KBM-7 (cell line): ENCODE measurements around the gene TCF7L1.
A peak's percentile ranks its signal among the peaks of the same experiment; 100 is the strongest.

Source experiments
- DNase-seq: peaks from one replicate; pipeline ENCODE4 v3.0.0-alpha.2; 2015
- in situ Hi-C: fragments of 300-500 bp; cut with MboI; formaldehyde crosslinking; loops from 2 replicates; pipeline ENCODE4 v1.14.3; 2020; ENCODE audit warnings: low sequenced_read_pairs, low pct_unique_long_range_greater_than_20kb, mixed read lengths

The TCF7L1 gene

DNA sequence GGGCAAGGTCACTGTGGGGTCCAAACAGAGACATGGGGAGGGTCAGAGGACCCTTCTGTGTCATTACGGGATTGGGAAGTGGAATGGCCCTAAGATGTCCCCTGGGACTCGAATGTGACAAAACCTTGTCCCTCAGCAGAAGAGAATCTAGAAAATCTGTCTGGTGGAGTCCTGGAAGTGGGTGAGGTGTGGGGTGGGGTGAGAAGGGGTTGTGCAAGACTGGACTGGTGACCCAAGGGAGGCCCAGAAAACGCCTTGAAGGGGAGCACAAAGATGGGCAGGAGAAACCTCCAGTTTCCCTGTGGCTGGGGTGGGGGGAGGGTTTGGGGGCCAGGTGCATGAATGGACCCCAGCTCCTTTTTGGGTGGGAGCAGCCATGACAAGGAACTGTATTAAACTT, 79.6 kb downstream of the TCF7L1 start:
- in situ Hi-C loops, result no loop called here
- no peak for DNase-seq

- no peak for DNase-seq
- in situ Hi-C loops, result no loop called here
Measured at GRCh38 chr2:85213404-85213803, 80.2 kb downstream of the TCF7L1 start.

- in situ Hi-C loops, result no loop called here
- DNase-seq, result no peak
Measured at GRCh38 chr2:85213901-85214512, 80.8 kb downstream of the TCF7L1 start.

DNA sequence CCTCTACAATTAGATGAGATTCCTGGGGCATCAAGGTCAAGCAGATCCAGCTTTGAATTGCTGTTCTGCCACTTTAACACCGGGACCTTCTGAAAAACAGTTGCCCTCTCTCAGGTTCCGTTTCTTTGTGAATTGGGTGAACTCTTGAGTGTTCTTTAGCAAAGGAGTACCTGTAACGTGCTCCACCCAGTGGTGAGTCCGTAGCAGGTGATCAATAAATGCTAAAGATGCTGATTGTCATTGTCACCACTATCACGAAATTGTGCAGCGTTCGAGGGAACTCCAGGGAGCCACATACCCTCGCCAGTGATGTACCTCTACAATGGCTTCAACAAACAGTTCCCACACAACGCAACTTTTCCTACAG, 81.9 kb downstream of the TCF7L1 start:
- in situ Hi-C loops, result no loop called here
- no peak for DNase-seq

- in situ Hi-C loops, result no loop called here
- no peak for DNase-seq
Measured at GRCh38 chr2:85215448-85216401, 82.5 kb downstream of the TCF7L1 start.

GRCh38 chr2:85216927-85217326, 83.7 kb downstream of the TCF7L1 start:
- in situ Hi-C loops, result no loop called here

GRCh38 chr2:85221067-85221691, 88.0 kb downstream of the TCF7L1 start:
- DNase-seq, result no peak
- in situ Hi-C loops, result no loop called here

More at GRCh38 chr2:85216927-85217326, 83.7 kb downstream of the TCF7L1 start:
- DNase-seq, result no peak

GRCh38 chr2:85222792-85223191, 89.6 kb downstream of the TCF7L1 start:
- DNase-seq, result no peak
- in situ Hi-C loops, result no loop called here

- no peak for DNase-seq
- in situ Hi-C loops, result no loop called here
Measured at GRCh38 chr2:85226783-85227182, 93.6 kb downstream of the TCF7L1 start.

GRCh38 chr2:85230679-85231467, 97.7 kb downstream of the TCF7L1 start:
- DNase-seq, result no peak
- in situ Hi-C loops, result no loop called here

DNA sequence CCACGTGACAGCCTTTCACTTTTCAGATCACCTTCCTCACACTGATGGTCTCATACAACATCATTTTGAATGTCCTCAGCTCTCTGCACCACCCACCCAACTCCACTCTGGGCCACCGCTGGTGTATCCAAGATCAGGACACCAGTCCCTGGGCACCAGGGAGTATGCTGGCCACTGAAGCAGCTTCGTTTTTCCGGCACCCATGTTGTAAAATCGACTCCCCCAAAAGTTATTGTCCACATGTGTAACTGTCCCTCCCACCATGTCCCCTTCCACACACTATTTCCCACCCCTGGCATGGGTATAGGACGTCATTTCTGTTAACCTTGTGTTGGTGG, 98.2 kb downstream of the TCF7L1 start:
- DNase-seq, result no peak
- in situ Hi-C loops, result no loop called here

DNA sequence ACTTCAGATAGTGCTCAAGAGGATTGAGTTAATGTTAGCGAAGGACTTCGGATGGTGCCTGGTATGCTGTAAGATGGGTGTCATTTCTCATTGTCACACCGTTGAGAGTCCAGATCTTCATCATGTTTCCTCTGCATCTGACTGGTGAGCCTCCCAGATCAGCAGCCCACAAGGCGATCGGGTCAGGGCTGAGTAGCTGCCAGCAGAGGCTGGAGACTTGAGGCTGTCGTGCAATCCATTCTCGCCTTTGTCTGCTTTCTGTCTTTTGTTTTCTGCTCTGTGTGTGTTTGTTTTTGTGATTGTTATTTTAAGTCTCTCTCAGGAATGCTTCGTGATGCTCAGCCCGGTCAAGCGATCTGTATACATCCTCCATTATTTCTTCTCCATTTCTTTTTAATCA, 98.8 kb downstream of the TCF7L1 start:
- DNase-seq, result no peak
- in situ Hi-C loops, result no loop called here

GRCh38 chr2:85234868-85235267, 101.7 kb downstream of the TCF7L1 start:
- DNase-seq, result no peak
- in situ Hi-C loops, result no loop called here

DNA sequence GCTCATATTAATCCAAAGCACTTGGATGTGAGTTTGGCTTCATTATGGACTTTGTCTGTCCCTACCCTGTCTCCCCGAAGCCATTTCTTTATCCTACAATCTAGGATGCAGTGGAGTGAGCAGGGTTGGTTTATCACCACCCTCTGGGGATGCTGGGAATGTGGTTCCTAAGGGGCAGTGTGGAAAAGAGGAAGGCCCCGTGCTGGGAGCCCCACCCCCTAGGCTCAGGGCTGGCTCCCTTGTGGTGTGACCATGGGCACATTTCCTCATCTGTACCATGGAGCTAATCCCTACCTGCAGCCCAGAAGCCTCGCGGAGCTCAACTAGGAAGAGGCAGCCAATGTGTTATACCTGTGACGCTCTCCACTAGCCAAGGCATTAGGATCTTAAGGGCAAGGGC, 102.1 kb downstream of the TCF7L1 start:
- peak; percentile 27 for DNase-seq
- in situ Hi-C loops, result no loop called here

DNA sequence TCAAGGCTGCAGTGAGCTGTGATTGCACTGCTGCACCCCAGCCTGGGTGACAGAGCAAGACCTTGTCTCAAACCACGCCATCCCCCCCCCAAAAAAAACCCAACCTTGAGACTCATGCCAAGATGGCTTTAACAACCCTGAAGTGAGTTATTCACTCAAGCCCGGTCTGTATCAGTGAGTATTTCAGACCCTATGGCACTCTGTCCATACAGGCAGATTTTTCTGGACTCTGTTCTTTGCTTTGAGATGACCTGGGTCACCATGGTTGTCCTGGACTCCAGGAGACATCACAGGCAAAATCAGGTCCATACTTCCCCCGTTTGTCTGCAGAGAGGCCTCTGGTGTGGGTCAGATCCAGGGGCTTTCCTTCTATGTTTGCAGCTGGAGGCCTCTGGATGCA, 102.9 kb downstream of the TCF7L1 start:
- in situ Hi-C loops, result no loop called here
- no peak for DNase-seq

DNA sequence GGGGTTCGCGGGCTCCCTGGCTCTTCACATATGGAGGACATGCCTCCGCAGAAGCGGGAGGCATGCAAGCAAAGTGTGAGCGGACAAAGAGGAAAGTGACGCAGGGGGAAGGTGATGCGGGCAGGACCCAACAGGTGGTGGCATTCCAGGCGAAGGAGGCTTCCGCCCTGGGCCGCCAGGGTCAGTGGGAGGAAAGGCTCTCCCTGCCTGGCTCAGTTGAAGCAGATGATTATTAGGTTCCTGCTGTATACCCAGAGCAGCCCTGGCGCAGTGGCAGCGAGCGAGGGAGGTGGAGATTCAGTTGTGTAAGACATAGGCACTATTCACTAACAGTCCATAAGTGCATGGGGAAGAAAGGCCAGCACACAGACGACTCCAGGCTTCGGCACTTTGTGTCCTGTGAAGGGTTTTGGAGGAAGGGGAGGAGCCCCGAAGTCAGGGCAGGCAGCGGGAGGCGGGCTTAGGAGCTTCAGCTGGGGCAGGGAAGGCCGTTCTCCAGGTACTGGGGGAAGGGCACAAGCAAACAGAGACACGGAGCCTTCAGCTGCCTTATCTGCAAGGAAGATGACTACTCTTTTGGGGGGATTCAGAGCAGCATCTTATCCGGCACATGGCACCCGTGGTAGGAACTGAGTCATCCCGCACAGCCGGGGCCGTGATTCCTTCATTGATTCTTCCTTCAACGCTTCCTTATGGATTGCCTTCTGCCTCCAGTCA, 104.8 kb downstream of the TCF7L1 start:
- DNase-seq, result no peak
- in situ Hi-C loops, result no loop called here

DNA sequence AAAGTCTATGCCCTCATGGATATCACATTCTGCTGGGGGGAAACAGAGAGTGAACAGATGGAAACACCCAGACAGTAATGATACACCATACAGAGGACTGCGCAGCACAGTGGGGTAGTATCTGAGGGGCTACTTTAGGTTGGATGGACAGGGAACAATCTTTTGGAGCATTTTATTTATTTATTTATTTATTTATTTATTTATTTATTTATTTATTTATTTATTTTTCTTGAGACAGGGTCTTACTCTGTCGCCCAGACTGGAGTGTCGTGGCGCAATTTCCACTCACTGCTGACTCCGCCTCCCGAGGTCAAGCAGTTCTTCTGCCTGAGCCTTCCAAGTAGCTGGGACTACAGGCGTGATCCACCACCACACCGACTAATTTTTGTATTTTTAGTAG, 105.4 kb downstream of the TCF7L1 start:
- in situ Hi-C loops, result no loop called here
- no peak for DNase-seq

GRCh38 chr2:85239102-85239501, 105.9 kb downstream of the TCF7L1 start:
- in situ Hi-C loops, result no loop called here
- DNase-seq, result no peak

DNA sequence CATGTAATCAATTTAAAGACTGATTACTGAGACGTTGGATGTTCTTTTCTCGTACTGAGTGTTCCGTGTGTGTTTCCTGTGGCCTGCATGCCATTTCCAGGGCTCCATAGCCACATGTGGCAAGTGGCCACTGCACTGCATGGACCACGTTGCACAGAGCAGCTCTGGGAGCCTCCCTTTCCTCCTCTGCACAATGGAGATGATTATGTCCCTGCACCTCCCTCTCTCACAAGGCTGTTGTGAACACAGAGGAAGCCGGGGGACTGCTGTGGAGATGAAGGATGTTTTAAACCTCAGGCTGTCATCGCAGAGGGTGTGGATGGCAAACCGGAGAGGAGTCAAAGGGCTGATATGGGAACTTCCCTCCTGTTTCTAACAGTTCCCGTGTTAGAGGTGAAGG, 106.9 kb downstream of the TCF7L1 start:
- no peak for DNase-seq

More for the DNA sequence above, 106.9 kb downstream of the TCF7L1 start:
- in situ Hi-C loops, result no loop called here
